Measurements from ENCODE around the gene MOV10L1.

DNA sequence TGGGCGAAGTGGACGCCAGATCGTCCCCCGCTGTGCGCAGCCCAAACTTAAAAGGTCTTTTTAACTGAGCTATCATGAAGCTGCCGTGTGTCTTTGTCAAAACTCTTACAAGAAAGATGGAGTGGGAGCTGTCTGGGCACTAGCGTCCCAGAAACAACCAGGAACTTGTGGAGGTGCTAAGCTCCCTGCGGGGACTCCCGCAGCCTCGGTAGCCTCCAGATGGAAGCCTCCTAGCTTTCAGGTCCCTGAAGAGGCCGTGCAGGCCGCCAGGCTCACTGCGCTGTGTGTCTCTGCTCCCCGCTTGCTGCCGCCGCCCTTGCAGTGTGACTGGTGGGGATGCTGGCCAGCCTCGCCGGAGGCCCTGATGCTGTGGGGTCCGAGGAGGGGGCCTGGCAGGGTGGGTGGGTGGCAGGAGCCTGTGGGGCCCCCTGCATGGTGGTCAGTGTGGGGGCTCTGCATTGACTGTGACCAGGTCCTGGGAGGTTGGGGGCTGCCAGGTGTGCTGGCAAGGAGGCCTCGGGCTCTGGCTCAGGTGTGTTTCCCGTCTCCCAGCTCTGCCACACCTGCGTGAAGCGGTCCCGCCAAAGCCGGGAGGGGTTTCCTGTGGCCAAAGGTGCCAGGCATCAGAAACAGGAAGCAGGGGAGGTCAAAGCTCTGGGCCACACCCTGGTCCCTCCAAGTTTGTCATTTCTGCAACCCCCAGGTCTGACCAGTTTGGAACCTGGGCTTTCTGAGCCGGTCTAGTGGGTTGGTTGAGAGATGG is 97.1 kb downstream of the MOV10L1 start:
- TF ChIP-seq, protein P1, sequence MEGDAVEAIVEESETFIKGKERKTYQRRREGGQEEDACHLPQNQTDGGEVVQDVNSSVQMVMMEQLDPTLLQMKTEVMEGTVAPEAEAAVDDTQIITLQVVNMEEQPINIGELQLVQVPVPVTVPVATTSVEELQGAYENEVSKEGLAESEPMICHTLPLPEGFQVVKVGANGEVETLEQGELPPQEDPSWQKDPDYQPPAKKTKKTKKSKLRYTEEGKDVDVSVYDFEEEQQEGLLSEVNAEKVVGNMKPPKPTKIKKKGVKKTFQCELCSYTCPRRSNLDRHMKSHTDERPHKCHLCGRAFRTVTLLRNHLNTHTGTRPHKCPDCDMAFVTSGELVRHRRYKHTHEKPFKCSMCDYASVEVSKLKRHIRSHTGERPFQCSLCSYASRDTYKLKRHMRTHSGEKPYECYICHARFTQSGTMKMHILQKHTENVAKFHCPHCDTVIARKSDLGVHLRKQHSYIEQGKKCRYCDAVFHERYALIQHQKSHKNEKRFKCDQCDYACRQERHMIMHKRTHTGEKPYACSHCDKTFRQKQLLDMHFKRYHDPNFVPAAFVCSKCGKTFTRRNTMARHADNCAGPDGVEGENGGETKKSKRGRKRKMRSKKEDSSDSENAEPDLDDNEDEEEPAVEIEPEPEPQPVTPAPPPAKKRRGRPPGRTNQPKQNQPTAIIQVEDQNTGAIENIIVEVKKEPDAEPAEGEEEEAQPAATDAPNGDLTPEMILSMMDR (IDR thresholded peaks at IDR 0.05; ENCODE audit: low read length), result no peak
- TF ChIP-seq EZH2 (IDR thresholded peaks at IDR 0.05; ENCODE audit: borderline replicate concordance, low read length), result no peak
